Superior temporal gyrus (tissue), 1 donor: Measurements from ENCODE around the gene GABRA6.
A peak's percentile ranks its signal among the peaks of the same experiment; 100 is the strongest.
"Not testable (repeated sequence)": the region's sequence is repeated elsewhere in the genome, so short reads cannot be mapped to it uniquely, and the experiment has no call there.

ENCODE experiments used
- DNase-seq: peaks from one replicate; pipeline ENCODE4 v3.0.0-alpha.2; 2016; ENCODE audit errors: extremely low spot score

Gene GABRA6

GRCh38 chr5:161685461-161685860 is at the start of gene GABRA6:
GABRA6 (plus strand) TSS chr5:161685721; CDS start chr5:161685990, 269 bp downstream.
- DNase-seq, result no peak

- DNase-seq, result peak; percentile 19
Observed at GRCh38 chr5:161637591-161637990, 47.9 kb upstream of the GABRA6 start.

GRCh38 chr5:161641444-161641843 is 44.1 kb upstream of the GABRA6 start:
- DNase-seq, result no peak

GRCh38 chr5:161645264-161645663 is 40.3 kb upstream of the GABRA6 start:
- DNase-seq, result no peak

- not testable (repeated sequence) for DNase-seq
Observed at GRCh38 chr5:161651926-161652325, 33.6 kb upstream of the GABRA6 start.

GRCh38 chr5:161660806-161661205 is 24.7 kb upstream of the GABRA6 start:
- DNase-seq, result no peak

GRCh38 chr5:161663431-161663830 is 22.1 kb upstream of the GABRA6 start:
- DNase-seq, result no peak

GRCh38 chr5:161676103-161676502 is 9.4 kb upstream of the GABRA6 start:
- DNase-seq, result no peak

GRCh38 chr5:161686149-161686548 is 628 bp downstream of the GABRA6 start:
- DNase-seq, result no peak

- DNase-seq, result no peak
Observed at GRCh38 chr5:161686881-161687280, 1.4 kb downstream of the GABRA6 start.

- no peak for DNase-seq
Observed at GRCh38 chr5:161687316-161687715, 1.8 kb downstream of the GABRA6 start.

GRCh38 chr5:161691911-161692310 is 6.4 kb downstream of the GABRA6 start:
- no peak for DNase-seq

GRCh38 chr5:161697001-161697400 is 11.5 kb downstream of the GABRA6 start:
- no peak for DNase-seq

- DNase-seq, result no peak
Observed at GRCh38 chr5:161700065-161700464, 14.5 kb downstream of the GABRA6 start.

- DNase-seq, result no peak
Observed at GRCh38 chr5:161703528-161703927, 18.0 kb downstream of the GABRA6 start.

GRCh38 chr5:161707382-161707781 is 21.9 kb downstream of the GABRA6 start:
- no peak for DNase-seq

- no peak for DNase-seq
Observed at GRCh38 chr5:161709239-161709638, 23.7 kb downstream of the GABRA6 start.

- no peak for DNase-seq
Observed at GRCh38 chr5:161713042-161713441, 27.5 kb downstream of the GABRA6 start.

- DNase-seq, result no peak
Observed at GRCh38 chr5:161719157-161719556, 33.6 kb downstream of the GABRA6 start.

- no peak for DNase-seq
Observed at GRCh38 chr5:161720460-161720859, 34.9 kb downstream of the GABRA6 start.

- DNase-seq, result no peak
Observed at GRCh38 chr5:161734741-161735140, 49.2 kb downstream of the GABRA6 start.

GRCh38 chr5:161740433-161740832 is 54.9 kb downstream of the GABRA6 start:
- no peak for DNase-seq

GRCh38 chr5:161744276-161744675 is 58.8 kb downstream of the GABRA6 start:
- no peak for DNase-seq

GRCh38 chr5:161745392-161745791 is 59.9 kb downstream of the GABRA6 start:
- DNase-seq, result no peak

GRCh38 chr5:161751265-161751664 is 65.7 kb downstream of the GABRA6 start:
- no peak for DNase-seq
